SH-SY5Y (cell line): ENCODE results near the gene GGTLC1.

Experiments
- GATA2 ChIP-seq: IDR thresholded peaks from 2 replicates; pipeline ENCODE4 v1.6.1; 2011; ENCODE audit warnings: mild to moderate bottlenecking, low read depth, low read length
- GATA3 ChIP-seq: IDR thresholded peaks from 2 replicates; pipeline ENCODE4 v1.6.1; 2011; ENCODE audit warnings: low read depth, mild to moderate bottlenecking, low read length, moderate library complexity

The GGTLC1 gene

DNA sequence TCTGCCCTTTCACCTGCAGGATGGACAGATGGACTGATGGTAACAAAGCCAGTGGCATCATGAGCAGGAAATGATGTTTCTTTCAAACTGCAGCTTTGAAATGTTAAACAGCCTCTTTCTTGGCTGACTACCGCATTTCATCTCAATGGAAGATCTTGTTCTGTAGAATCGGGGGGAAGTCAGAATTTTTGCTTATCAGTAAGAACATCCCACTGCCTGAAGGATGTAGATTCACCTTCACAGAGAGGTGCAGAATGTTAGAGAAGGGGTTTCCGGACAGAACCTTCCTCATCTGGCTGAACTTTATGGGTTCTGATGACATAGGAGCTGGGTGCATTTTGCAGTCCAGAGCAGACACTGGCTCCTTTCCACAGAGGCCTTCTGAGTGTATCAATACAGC lies 32.7 kb downstream of the GGTLC1 start:
- no peak for TF ChIP-seq GATA3

DNA sequence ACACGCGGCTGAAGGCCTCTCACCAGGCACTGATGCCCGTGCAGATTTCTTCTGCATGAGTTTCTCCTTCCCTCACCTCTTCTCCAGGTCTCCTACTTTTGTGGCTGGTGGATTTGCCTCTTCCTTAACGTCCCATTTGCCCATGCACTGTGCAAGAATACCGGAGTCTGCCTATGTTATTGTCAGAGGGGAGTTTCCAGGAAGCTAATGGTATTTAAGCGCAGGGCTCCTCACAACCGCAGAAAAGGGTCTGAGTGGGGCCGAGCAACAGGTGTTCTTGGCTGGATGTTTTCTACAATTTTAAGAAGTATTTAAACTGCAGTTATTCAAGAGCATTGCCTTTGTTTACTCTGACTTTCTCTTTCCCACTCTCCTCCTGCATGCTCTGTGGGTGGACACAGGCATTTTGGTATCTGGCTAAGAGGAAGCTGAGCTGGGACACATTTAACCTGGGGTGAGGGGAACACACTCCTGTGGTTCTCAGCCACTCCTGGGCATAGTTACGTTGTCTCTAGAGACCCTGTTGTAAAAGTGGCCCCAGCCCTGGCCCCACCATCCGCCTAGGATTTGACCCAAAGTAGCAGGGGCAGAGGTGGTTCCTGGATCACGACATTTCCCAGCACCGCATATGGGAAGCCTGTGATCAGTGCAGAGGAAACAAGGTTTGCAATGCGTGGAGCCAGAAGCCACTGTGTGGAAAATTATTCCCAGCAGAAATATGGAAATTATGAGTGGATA lies 34.4 kb downstream of the GGTLC1 start:
- TF ChIP-seq GATA3, result no peak

DNA sequence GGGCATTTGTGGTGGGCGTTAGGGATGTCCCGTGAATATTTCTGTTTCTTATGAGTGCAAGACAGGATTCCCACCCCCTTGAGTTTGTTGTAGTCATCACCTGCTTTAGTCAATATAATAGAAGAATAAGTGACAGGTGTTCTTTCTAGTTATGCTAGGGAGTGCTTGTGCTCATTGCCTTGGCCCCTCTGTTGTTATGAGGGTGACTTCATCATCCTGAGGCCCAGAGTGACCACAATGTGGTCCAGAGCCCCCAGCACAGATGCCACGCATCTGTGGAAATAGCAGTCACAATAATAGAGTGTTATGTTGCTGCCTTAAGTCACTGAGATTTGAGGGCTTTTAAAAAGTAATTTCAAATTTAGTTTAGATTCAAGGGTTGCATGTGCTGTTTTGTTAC lies 42.4 kb downstream of the GGTLC1 start:
- TF ChIP-seq GATA3, result no peak
- TF ChIP-seq GATA2, result no peak

DNA sequence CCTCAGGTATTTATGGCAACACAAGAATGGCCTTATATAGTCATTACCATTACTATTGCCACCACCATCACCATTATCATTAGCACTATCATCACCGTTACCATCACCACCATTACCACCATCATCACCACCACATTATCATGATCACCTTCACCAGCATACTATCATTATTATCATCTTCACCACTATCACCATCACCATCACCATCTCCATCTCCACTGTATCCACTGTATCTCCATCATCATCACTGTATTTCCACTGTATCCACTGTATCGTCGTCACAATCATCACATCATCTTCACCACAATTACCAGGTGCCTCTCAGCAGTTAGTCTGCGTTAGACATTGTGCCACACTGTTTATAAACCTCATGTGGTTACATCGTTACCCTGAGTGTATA lies 45.3 kb downstream of the GGTLC1 start:
- no peak for TF ChIP-seq GATA2
- TF ChIP-seq GATA3, result no peak

DNA sequence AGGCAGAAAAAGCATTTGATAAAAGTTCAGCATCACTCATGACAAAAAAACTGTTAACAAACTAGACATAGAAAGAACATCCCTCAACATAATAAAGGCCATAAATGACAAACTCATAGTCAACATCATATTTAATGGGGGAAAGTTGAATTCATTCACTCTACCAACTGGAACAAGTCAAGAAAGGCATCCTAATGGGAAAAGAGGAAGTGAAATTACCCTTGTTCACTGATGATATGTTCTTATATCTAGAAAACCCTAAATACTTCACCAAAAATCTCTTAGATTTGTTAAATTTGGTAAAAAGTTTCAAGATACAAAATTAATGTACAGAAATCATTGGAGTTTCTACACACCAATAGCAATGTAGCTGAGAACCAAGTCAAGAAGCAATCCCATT lies 48.9 kb downstream of the GGTLC1 start:
- TF ChIP-seq GATA3, result no peak
- no peak for TF ChIP-seq GATA2

DNA sequence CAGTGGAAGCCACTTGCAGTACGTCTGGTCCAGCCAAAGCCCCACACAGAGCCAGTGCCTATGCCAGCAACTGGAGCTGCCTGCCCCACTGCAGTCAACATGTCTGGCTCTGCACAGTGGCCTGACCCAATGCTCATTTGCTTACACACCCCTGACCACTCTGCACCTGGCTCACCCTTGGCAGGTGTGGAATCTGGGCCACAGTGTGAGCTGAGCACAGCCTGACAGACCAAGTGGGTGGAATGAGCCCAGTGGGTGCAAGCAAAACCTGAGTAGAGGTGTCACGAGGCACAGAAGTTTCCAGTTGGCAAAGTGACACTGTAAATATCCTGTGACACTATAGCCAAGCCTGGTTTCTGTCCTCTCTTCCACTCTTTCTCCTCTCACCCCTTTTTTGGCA lies 49.5 kb downstream of the GGTLC1 start:
- TF ChIP-seq GATA3 (no peak), GATA2 (no peak)

DNA sequence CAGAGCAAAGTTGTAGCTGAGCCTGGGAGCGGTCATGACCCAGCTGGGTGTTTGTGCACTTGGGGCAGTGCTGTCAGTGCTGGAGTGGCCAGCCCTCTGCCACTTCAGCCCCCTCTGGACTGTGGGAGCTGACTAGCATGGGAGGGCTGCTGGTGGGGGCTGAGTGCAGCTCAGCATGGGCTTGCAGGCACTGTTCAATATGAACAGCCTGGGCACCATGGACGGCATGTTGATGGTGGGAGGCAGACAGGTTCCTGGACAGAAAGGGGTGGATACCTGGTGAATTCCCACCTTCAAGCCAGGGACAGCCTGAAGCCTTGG lies 50.5 kb downstream of the GGTLC1 start:
- TF ChIP-seq GATA2, result no peak
- no peak for TF ChIP-seq GATA3

DNA sequence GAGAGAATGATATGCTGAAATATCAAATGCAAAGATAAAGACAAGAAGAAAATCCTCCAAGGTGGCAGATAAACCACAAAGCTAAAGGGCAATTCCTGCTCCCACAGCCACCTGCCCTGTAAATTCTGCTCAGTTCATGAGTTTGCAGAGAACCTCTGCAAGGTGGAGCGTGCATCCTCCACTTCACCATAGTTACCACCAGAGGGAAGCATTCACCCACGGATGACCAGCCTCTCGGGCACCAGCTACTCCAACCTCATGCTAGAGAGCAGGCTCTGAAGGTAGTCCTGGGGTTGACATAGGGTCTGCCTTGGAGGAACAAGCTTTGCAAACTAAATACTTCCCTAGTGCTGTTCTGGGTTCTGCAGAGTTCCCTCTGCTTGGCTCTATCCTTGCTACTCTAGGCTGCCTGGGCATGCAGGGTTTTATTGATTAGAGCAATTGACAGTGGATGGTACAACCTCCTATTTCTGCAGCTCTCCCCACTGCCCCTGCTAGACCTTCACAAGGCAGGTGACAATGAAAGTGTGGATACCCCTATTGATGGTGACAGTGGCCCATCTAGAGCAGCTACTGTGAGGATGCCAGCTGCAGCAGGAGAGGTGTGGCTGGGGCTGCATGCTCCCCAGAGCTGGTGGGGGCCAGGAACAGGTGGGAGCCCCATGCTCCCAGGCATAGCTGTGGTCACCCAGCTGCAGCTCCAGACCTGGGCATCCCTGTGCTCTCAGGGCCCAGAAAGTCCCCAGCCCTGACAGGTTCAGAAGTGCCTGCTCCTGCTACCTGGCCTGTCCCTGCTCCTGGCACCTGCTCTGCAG lies 51.1 kb downstream of the GGTLC1 start:
- no peak for TF ChIP-seq GATA3
- no peak for TF ChIP-seq GATA2
